ENCODE data around the gene SV2C. TPM values are rescaled to one million over a fixed set of nuclear protein-coding genes. Genes with fewer than 3 reads are reported as not detected.

Gene SV2C
- total and polyA plus RNA-seq, 2 donors (not counting 1 experiment from before 2014, with no cell fraction given) = not detected

GRCh38 chr5:76384705-76385104, 301.5 kb downstream of the SV2C start:
- H2AFZ ChIP-seq (ENCODE audit: insufficient read depth, low read depth, low read length, poor library complexity, severe bottlenecking) = no peak overlapping the region
- CTCF ChIA-PET = interaction anchor here (1.0 kb wide), 1 partner anchor 18 kb away, joined by 4 read pairs; the partner anchor contains the start of gene IQGAP2
- 100% methylated on average over 2 of the region's 3 CpGs for WGBS (ENCODE audit: insufficient coverage)
- no peak overlapping the region for H3K9ac ChIP-seq (ENCODE audit: low read length)
- no peak overlapping the region for H3K4me2 ChIP-seq (replicated peaks; ENCODE audit: low read depth, low read length, poor library complexity, severe bottlenecking)
- no peak overlapping the region for H3K4me3 ChIP-seq (ENCODE audit: control extremely low read depth in 1 of 5, extremely low read depth in 1 of 5, insufficient read depth in 1 of 5, low read depth in 2 of 5, low read length in 4 of 5)
- H3K27ac ChIP-seq (ENCODE audit: low read length in 2 of 2) = no peak overlapping the region
- Mint-ChIP-seq H3K4me1 (no peaks in the 10 kb centered on the region), H3K27ac (no peak overlapping the region), H3K9me3 (ENCODE audit: insufficient read depth) (no peaks in the 10 kb centered on the region), H3K27me3 (peaks cover 6% of the 10 kb centered on the region), H3K4me3 (no peak overlapping the region)
- no peaks in the 10 kb centered on the region for H4K20me1 ChIP-seq (ENCODE audit: control insufficient read depth, insufficient read depth, low read length, poor library complexity, severe bottlenecking)
- DNase-seq = no peak
- H3K27me3 ChIP-seq (replicated peaks in 1 of 4; ENCODE audit: control extremely low read depth in 1 of 4, control insufficient read depth in 3 of 4, insufficient read depth in 4 of 4, low read length in 3 of 4) = no peaks in the 10 kb centered on the region
- POLR2A ChIA-PET = no interaction called here
- H3K79me2 ChIP-seq (ENCODE audit: control insufficient read depth, insufficient read depth, low read length) = no peaks in the 10 kb centered on the region
- H3K9me3 ChIP-seq (ENCODE audit: control extremely low read depth in 1 of 3, control insufficient read depth in 2 of 3, insufficient read depth in 1 of 3, low read length in 2 of 3) = no peaks in the 10 kb centered on the region
- H3K4me1 ChIP-seq (ENCODE audit: control insufficient read depth in 2 of 2, insufficient read depth in 2 of 2, low read length in 2 of 2) = no peaks in the 10 kb centered on the region
- H3K36me3 ChIP-seq (replicated peaks in 1 of 2; ENCODE audit: control extremely low read depth in 1 of 2, control insufficient read depth in 1 of 2, extremely low read depth in 1 of 2, insufficient read depth in 2 of 2, low read length in 1 of 2) = no peaks in the 10 kb centered on the region
- intact Hi-C loops (cut with micrococcal nuclease) = no loop called here
- no peak for ATAC-seq (ENCODE audit: low read depth)
- TF ChIP-seq EZH2 (IDR thresholded peaks at IDR 0.05; ENCODE audit: borderline replicate concordance, insufficient read depth, low read depth, low read length, poor library complexity, severe bottlenecking) = no peak
- TF ChIP-seq CTCF (IDR thresholded peaks at IDR 0.05) = no peak

GRCh38 chr5:76385540-76385939, 302.4 kb downstream of the SV2C start:
- H3K27me3 Mint-ChIP-seq = peaks cover 13% of the 10 kb centered on the region
- CTCF ChIA-PET = no interaction called here

More at GRCh38 chr5:76385540-76385939, 302.4 kb downstream of the SV2C start:
- H3K27ac Mint-ChIP-seq = no peak overlapping the region
- intact Hi-C loops (cut with micrococcal nuclease) = no loop called here
- no peaks in the 10 kb centered on the region for H3K27me3 ChIP-seq (replicated peaks in 1 of 4; ENCODE audit: control extremely low read depth in 1 of 4, control insufficient read depth in 3 of 4, insufficient read depth in 4 of 4, low read length in 3 of 4)
- peaks cover 6 to 7% of the 10 kb centered on the region in 2 donors for H3K4me1 ChIP-seq (ENCODE audit: control insufficient read depth in 2 of 2, insufficient read depth in 2 of 2, low read length in 2 of 2)
- no peak overlapping the region for H3K4me3 ChIP-seq (ENCODE audit: control extremely low read depth in 1 of 5, extremely low read depth in 1 of 5, insufficient read depth in 1 of 5, low read depth in 2 of 5, low read length in 4 of 5)
- no peaks in the 10 kb centered on the region for H3K9me3 ChIP-seq (ENCODE audit: control extremely low read depth in 1 of 3, control insufficient read depth in 2 of 3, insufficient read depth in 1 of 3, low read length in 2 of 3)
- no peak for DNase-seq
- H3K9ac ChIP-seq (ENCODE audit: low read length) = no peak overlapping the region
- TF ChIP-seq EZH2 (IDR thresholded peaks at IDR 0.05; ENCODE audit: borderline replicate concordance, insufficient read depth, low read depth, low read length, poor library complexity, severe bottlenecking) (no peak), CTCF (IDR thresholded peaks at IDR 0.05) (no peak)
- no peaks in the 10 kb centered on the region for H3K9me3 Mint-ChIP-seq (ENCODE audit: insufficient read depth)
- no peak for ATAC-seq (ENCODE audit: low read depth)
- H3K4me2 ChIP-seq (replicated peaks; ENCODE audit: low read depth, low read length, poor library complexity, severe bottlenecking) = no peak overlapping the region
- H3K79me2 ChIP-seq (ENCODE audit: control insufficient read depth, insufficient read depth, low read length) = no peaks in the 10 kb centered on the region
- H3K36me3 ChIP-seq (replicated peaks in 1 of 2; ENCODE audit: control extremely low read depth in 1 of 2, control insufficient read depth in 1 of 2, extremely low read depth in 1 of 2, insufficient read depth in 2 of 2, low read length in 1 of 2) = no peaks in the 10 kb centered on the region
- POLR2A ChIA-PET = no interaction called here
- H2AFZ ChIP-seq (ENCODE audit: insufficient read depth, low read depth, low read length, poor library complexity, severe bottlenecking) = no peak overlapping the region
- 98% methylated on average over 4 of the region's 5 CpGs for WGBS (ENCODE audit: insufficient coverage)
- no peaks in the 10 kb centered on the region for H4K20me1 ChIP-seq (ENCODE audit: control insufficient read depth, insufficient read depth, low read length, poor library complexity, severe bottlenecking)
- no peak overlapping the region for H3K27ac ChIP-seq (ENCODE audit: low read length in 2 of 2)
- no peak overlapping the region for H3K4me3 Mint-ChIP-seq
- peaks cover 5% of the 10 kb centered on the region for H3K4me1 Mint-ChIP-seq
